ENCODE measurements around the gene ROBO3.

The ROBO3 gene

DNA sequence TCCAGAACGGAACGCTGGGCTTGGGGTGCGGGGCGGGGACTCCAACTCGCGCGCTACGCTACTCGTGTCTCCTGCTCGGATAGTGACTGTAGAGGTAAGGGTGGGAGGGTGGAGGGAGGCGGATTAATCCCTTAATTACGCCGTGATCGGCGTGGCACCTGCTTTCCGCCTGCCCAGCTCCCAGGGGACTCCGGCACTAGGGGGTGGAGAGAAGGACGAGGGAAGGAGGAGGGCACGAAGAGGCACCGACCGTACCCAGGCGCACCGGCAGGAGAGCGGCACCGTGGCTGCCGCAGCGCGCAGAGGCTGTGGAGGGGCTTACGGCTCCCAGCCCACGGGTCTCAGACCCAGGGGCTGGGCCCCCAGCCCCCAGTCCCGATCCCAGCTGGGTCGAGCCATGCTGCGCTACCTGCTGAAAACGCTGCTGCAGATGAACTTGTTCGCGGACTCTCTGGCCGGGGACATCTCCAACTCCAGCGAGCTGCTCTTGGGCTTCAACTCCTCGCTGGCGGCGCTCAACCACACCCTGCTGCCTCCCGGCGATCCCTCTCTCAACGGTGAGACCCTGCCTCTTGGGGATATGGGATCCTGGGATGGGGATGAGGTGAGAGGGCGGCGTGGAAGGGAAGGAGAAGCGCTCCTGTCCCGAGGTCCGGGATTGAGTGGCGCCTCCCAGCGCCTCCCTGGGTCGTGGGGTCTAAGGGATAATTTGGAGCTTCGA lies at the start of gene ROBO3:
TSS of gene ROBO3 (plus strand) at position 252 of the 721 bp plus-strand sequence. CDS start at position 398, 146 bp downstream.
- H4K20me1 ChIP-seq (ENCODE audit: control insufficient read depth, insufficient read depth, low read depth, low read length) = no peaks in the 10 kb centered on the region
- peaks cover 47% of the 10 kb centered on the region for H3K27me3 ChIP-seq (ENCODE audit: control insufficient read depth, low read length)
- no peak within 1 kb of the TSS for H3K4me2 ChIP-seq (ENCODE audit: low read length)
- H3K9me3 ChIP-seq (ENCODE audit: control insufficient read depth, insufficient read depth, low read length) = no peaks in the 10 kb centered on the region
- H3K4me1 ChIP-seq (ENCODE audit: control insufficient read depth, low read length) = no peaks in the 10 kb centered on the region
- no peaks in the 10 kb centered on the region for H3K79me2 ChIP-seq (ENCODE audit: control insufficient read depth, low read length)
- no peaks in the 10 kb centered on the region for H3K36me3 ChIP-seq (ENCODE audit: control insufficient read depth, low read length)
- H3K9me2 ChIP-seq (replicated peaks; ENCODE audit: control insufficient read depth, low read length) = no peaks in the 10 kb centered on the region
- no peaks in the 10 kb centered on the region for H3F3A ChIP-seq (ENCODE audit: control insufficient read depth, insufficient read depth)
- H3K4me3 ChIP-seq (ENCODE audit: low read length) = no peak within 1 kb of the TSS
- TF ChIP-seq EZH2phosphoT487 (IDR thresholded peaks at IDR 0.05; ENCODE audit: borderline replicate concordance, low read length) (no peak), CTCF (IDR thresholded peaks at IDR 0.05; ENCODE audit: low read depth, low read length, poor library complexity, severe bottlenecking) (no peak)
- H3K27ac ChIP-seq (ENCODE audit: low read depth, low read length) = no peak within 1 kb of the TSS

DNA sequence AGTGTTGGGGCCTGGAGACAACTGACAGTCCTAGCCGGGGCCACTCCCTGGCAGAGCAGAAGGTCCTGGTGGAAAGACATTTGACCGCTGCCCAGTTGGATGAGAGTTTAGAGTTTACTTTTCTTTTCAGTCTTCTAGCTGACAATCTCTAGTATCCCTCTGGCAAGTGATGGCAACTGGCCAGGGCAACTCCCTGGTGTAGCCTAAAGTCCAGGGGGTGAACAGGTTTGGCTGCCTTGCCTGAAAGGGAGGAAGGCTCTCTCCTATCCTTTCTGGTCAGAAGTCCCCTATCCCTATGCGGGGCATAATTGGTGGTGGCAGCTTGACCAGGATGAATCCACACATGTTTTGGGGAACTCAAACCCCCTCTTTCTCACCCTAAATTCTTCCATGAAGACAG lies 48.2 kb upstream of the ROBO3 start:
- H3K27me3 ChIP-seq (ENCODE audit: control insufficient read depth, low read length) = peaks cover 50% of the 10 kb centered on the region
- H3K4me1 ChIP-seq (ENCODE audit: control insufficient read depth, low read length) = no peaks in the 10 kb centered on the region
- no peak for TF ChIP-seq EZH2phosphoT487 (IDR thresholded peaks at IDR 0.05; ENCODE audit: borderline replicate concordance, low read length)
- TF ChIP-seq CTCF (IDR thresholded peaks at IDR 0.05; ENCODE audit: low read depth, low read length, poor library complexity, severe bottlenecking) = no peak

GRCh38 chr11:124821995-124822730 lies 43.1 kb upstream of the ROBO3 start:
- Histone ChIP-seq H3K27me3 (ENCODE audit: control insufficient read depth, low read length) (peaks cover 53% of the 10 kb centered on the region), H3F3A (ENCODE audit: control insufficient read depth, insufficient read depth) (no peaks in the 10 kb centered on the region), H3K4me2 (ENCODE audit: low read length) (no peak overlapping the region), H3K36me3 (ENCODE audit: control insufficient read depth, low read length) (no peaks in the 10 kb centered on the region), H3K27ac (ENCODE audit: low read depth, low read length) (no peak overlapping the region), H3K9me3 (ENCODE audit: control insufficient read depth, insufficient read depth, low read length) (no peaks in the 10 kb centered on the region), H3K4me3 (ENCODE audit: low read length) (no peak overlapping the region), H3K9me2 (replicated peaks; ENCODE audit: control insufficient read depth, low read length) (no peaks in the 10 kb centered on the region), H3K4me1 (ENCODE audit: control insufficient read depth, low read length) (no peaks in the 10 kb centered on the region), H3K79me2 (ENCODE audit: control insufficient read depth, low read length) (no peaks in the 10 kb centered on the region), H4K20me1 (ENCODE audit: control insufficient read depth, insufficient read depth, low read depth, low read length) (no peaks in the 10 kb centered on the region)
- TF ChIP-seq CTCF (IDR thresholded peaks at IDR 0.05; ENCODE audit: low read depth, low read length, poor library complexity, severe bottlenecking) = no peak
- no peak for TF ChIP-seq EZH2phosphoT487 (IDR thresholded peaks at IDR 0.05; ENCODE audit: borderline replicate concordance, low read length)

More for the DNA sequence above, 48.2 kb upstream of the ROBO3 start:
- no peaks in the 10 kb centered on the region for H4K20me1 ChIP-seq (ENCODE audit: control insufficient read depth, insufficient read depth, low read depth, low read length)
- no peaks in the 10 kb centered on the region for H3F3A ChIP-seq (ENCODE audit: control insufficient read depth, insufficient read depth)
- H3K4me2 ChIP-seq (ENCODE audit: low read length) = no peak overlapping the region
- H3K9me3 ChIP-seq (ENCODE audit: control insufficient read depth, insufficient read depth, low read length) = no peaks in the 10 kb centered on the region
- no peaks in the 10 kb centered on the region for H3K9me2 ChIP-seq (replicated peaks; ENCODE audit: control insufficient read depth, low read length)
- H3K36me3 ChIP-seq (ENCODE audit: control insufficient read depth, low read length) = no peaks in the 10 kb centered on the region
- H3K4me3 ChIP-seq (ENCODE audit: low read length) = no peak overlapping the region
- no peak overlapping the region for H3K27ac ChIP-seq (ENCODE audit: low read depth, low read length)
- no peaks in the 10 kb centered on the region for H3K79me2 ChIP-seq (ENCODE audit: control insufficient read depth, low read length)
